HepG2 (cell line): ENCODE measurements around the gene UBE2S. TPM values are rescaled to one million over a fixed set of nuclear protein-coding genes. Genes with fewer than 3 reads are reported as not detected.
A peak's percentile ranks its signal among the peaks of the same experiment; 100 is the strongest.

Experiments used
- CSRNP1 ChIP-seq: sonication (generic); formaldehyde crosslinking; IDR thresholded peaks from 2 replicates; pipeline ENCODE4 v1.8.1; 2023; ENCODE audit warnings: mild to moderate bottlenecking, missing genetic modification reagents
- DNMT3B ChIP-seq: conservative IDR thresholded peaks from 2 replicates; pipeline ENCODE4 v1.6.1; 2016; ENCODE audit warnings: missing biosample characterization, control low read depth
- ELF4 ChIP-seq: sonication (generic); formaldehyde crosslinking; IDR thresholded peaks from 2 replicates; pipeline ENCODE4 v1.5.0; 2020; ENCODE audit warnings: missing genetic modification reagents, mild to moderate bottlenecking, moderate library complexity, borderline replicate concordance
- NFYB ChIP-seq: sonication (generic); formaldehyde crosslinking; IDR thresholded peaks from 2 replicates; pipeline ENCODE4 v1.4.0; 2020; ENCODE audit warnings: missing genetic modification reagents
- PATZ1 ChIP-seq: sonication (generic); formaldehyde crosslinking; IDR thresholded peaks from 2 replicates; pipeline ENCODE4 v1.4.0; 2020; ENCODE audit warnings: missing genetic modification reagents
- PHF20 ChIP-seq: sonication (generic); formaldehyde crosslinking; IDR thresholded peaks from 2 replicates; pipeline ENCODE4 v1.5.0; 2020; ENCODE audit warnings: mild to moderate bottlenecking, missing genetic modification reagents
- SNAPC2 ChIP-seq: sonication (generic); formaldehyde crosslinking; IDR thresholded peaks from 2 replicates; pipeline ENCODE4 v1.8.1; 2022; ENCODE audit warnings: mild to moderate bottlenecking, missing genetic modification reagents
- SP4 ChIP-seq: sonication (generic); formaldehyde crosslinking; IDR thresholded peaks from 2 replicates; pipeline ENCODE4 v1.8.1; 2023; ENCODE audit warnings: mild to moderate bottlenecking, missing genetic modification reagents
- TOPORS ChIP-seq: sonication (generic); formaldehyde crosslinking; IDR thresholded peaks from 2 replicates; pipeline ENCODE4 v1.8.0; 2023; ENCODE audit warnings: mild to moderate bottlenecking, missing genetic modification reagents
- YEATS4 ChIP-seq: sonication (generic); formaldehyde crosslinking; IDR thresholded peaks from 2 replicates; pipeline ENCODE4 v1.4.0; 2020; ENCODE audit warnings: missing genetic modification reagents, borderline replicate concordance
- ZFX ChIP-seq: sonication (generic); formaldehyde crosslinking; IDR thresholded peaks from 2 replicates; pipeline ENCODE4 v1.4.0; 2020; ENCODE audit warnings: mild to moderate bottlenecking, low read depth, missing genetic modification reagents, moderate library complexity
- ZNF232 ChIP-seq: sonication (generic); formaldehyde crosslinking; IDR thresholded peaks from 2 replicates; pipeline ENCODE4 v1.4.0; 2020; ENCODE audit warnings: missing genetic modification reagents, borderline replicate concordance
- ZNF326 ChIP-seq: sonication (generic); formaldehyde crosslinking; IDR thresholded peaks from 2 replicates; pipeline ENCODE4 v1.4.0; 2020; ENCODE audit warnings: missing genetic modification reagents, borderline replicate concordance
- ZNF558 ChIP-seq: sonication (generic); formaldehyde crosslinking; IDR thresholded peaks from 2 replicates; pipeline ENCODE4 v1.9.0; 2022; ENCODE audit warnings: mild to moderate bottlenecking, missing genetic modification reagents, borderline replicate concordance
- ZNF746 ChIP-seq: sonication (generic); formaldehyde crosslinking; IDR thresholded peaks from 2 replicates; pipeline ENCODE4 v1.8.0; 2022; ENCODE audit warnings: mild to moderate bottlenecking, missing genetic modification reagents
- ZNF800 ChIP-seq: sonication (generic); formaldehyde crosslinking; IDR thresholded peaks from 2 replicates; pipeline ENCODE4 v1.4.0; 2020; ENCODE audit warnings: missing genetic modification reagents
- polyA plus RNA-seq, 8 experiments: library from polyadenylated mRNA; depleted of rRNA in 3 of 8; stranded (reverse) in 7 of 8; unstranded in 1 of 8; fragments of >200 nt; fragmentation: Illumina TruSeq in 4 of 8; extraction: Trizol in 4 of 8; gene quantifications; 2 replicates each; pipeline versions ENCODE4 v1.2.1 to v1.2.3, GENCODE V29; 2011 to 2016; ENCODE audit warnings: low read depth in 4 of 8, missing spikeins in 1 of 8, mixed read lengths in 1 of 8; ENCODE audit not compliant: insufficient read depth in 1 of 8
- total RNA-seq, 5 experiments: library from RNA; depleted of rRNA; stranded (reverse); fragments of >200 nt; fragmentation: Illumina TruSeq; extraction: Trizol; gene quantifications; 2 replicates each; pipeline ENCODE4 v1.2.3, GENCODE V29; 2016; ENCODE audit warnings: low read depth in 1 of 5
- TF ChIP-seq, protein P1 (sequence below): sonication (generic); formaldehyde crosslinking; IDR thresholded peaks from 2 replicates; pipeline ENCODE4 v1.5.0; 2020; ENCODE audit warnings: mild to moderate bottlenecking, missing genetic modification reagents, borderline replicate concordance
- TF ChIP-seq, protein P2 (sequence below): sonication (generic); formaldehyde crosslinking; IDR thresholded peaks from 2 replicates; pipeline ENCODE4 v1.9.0; 2021; ENCODE audit warnings: missing genetic modification reagents, mild to moderate bottlenecking, borderline replicate concordance

The UBE2S gene
- total and polyA plus RNA-seq, 2 of the 13 experiments (the other 11 are each of a cell fraction or from before 2014, with no cell fraction given), result 32.2 to 39.3 TPM

DNA sequence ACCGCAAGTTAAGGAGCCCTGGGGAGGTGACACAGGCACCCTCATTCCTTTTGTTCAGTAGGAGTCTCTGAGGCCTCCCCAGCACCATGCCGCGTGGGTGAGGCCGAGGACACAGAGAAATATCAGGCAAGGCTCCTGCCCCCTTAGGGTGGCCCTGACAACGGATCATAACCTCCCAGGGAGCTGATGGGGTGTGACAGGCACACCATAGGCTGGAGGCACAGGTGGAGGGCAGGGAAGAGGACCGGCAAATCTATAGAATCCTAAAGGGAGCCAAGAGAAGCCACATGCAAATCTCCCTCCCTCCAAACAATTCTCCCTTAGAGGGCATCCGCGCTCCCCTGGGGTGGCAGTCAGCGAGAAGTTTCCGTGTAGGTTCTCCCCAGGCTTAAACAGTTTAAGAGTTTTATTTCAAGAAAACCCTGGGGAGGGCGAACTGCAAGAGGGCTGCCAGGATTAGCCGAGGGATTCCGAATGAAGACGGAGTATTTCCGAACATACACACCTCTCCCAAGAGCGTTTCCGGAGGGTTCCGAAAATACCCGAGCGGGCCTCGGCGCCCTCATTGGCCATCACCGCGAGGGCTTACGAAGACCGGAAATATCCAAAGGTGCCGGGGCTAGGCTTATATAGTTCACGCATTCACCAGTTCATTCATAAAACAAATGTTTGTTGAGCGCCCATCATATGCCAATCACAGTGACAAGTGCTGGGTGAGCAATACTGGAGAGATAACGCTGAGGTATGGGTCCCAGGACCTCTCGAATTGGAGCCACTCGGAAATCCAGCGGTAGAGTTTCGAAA lies 22.5 kb downstream of the UBE2S start (continued):
- peak; percentile 49; the same call in 1 of the 2 replicates for TF ChIP-seq ZNF558 (CRISPR knock-in tag)
- TF ChIP-seq ZFX, result peak; percentile 58
- TF ChIP-seq SNAPC2, result 0 out of 2 replicates have a peak, but pooled peaks have one; percentile 39
- TF ChIP-seq, protein P1, sequence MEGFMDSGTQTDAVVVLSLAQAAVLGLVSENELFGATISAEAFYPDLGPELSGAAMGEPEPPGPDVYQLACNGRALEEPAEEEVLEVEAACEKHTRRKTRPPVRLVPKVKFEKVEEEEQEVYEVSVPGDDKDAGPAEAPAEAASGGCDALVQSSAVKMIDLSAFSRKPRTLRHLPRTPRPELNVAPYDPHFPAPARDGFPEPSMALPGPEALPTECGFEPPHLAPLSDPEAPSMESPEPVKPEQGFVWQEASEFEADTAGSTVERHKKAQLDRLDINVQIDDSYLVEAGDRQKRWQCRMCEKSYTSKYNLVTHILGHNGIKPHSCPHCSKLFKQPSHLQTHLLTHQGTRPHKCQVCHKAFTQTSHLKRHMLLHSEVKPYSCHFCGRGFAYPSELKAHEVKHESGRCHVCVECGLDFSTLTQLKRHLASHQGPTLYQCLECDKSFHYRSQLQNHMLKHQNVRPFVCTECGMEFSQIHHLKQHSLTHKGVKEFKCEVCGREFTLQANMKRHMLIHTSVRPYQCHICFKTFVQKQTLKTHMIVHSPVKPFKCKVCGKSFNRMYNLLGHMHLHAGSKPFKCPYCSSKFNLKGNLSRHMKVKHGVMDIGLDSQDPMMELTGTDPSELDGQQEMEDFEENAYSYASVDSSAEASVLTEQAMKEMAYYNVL, result 0 out of 2 replicates have a peak, but pooled peaks have one; percentile 40
- 0 out of 2 replicates have a peak, but pooled peaks have one; percentile 40 for TF ChIP-seq ZNF800 (CRISPR knock-in tag)
- peak; percentile 52 for TF ChIP-seq TOPORS (CRISPR knock-in tag)
- TF ChIP-seq NFYB (CRISPR knock-in tag), result peak; percentile 71
- peak; percentile 76; the same call in 1 of the 2 replicates for TF ChIP-seq DNMT3B (CRISPR knock-in tag)
- no peak for TF ChIP-seq PATZ1 (CRISPR knock-in tag)
- TF ChIP-seq, protein P2, sequence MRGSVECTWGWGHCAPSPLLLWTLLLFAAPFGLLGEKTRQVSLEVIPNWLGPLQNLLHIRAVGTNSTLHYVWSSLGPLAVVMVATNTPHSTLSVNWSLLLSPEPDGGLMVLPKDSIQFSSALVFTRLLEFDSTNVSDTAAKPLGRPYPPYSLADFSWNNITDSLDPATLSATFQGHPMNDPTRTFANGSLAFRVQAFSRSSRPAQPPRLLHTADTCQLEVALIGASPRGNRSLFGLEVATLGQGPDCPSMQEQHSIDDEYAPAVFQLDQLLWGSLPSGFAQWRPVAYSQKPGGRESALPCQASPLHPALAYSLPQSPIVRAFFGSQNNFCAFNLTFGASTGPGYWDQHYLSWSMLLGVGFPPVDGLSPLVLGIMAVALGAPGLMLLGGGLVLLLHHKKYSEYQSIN (CRISPR knock-in tag), result no peak
- no peak for TF ChIP-seq ZNF326 (CRISPR knock-in tag)
- TF ChIP-seq PHF20, result peak; percentile 41; the same call in 1 of the 2 replicates
- TF ChIP-seq ZNF746, result 0 out of 2 replicates have a peak, but pooled peaks have one; percentile 13
- TF ChIP-seq ELF4, result no peak; the same call in 1 of the 2 replicates
- no peak for TF ChIP-seq SP4 (CRISPR knock-in tag)
- peak; percentile 54; the same call in 1 of the 2 replicates for TF ChIP-seq CSRNP1 (CRISPR knock-in tag)
- 0 out of 2 replicates have a peak, but pooled peaks have one; percentile 47 for TF ChIP-seq ZNF232
- TF ChIP-seq YEATS4, result 0 out of 2 replicates have a peak, but pooled peaks have one; percentile 22
